Stimulated activated CD4-positive, alpha-beta T cell treated with anti-CD3 and anti-CD28 coated beads, Interleukin-15, amount 100 ng/mL, for 48 hours (primary cell): Measurements from ENCODE around the gene FGB.

Experiments used
- DNase-seq, 2 donors: peaks; one replicate each; pipeline ENCODE4 v3.0.0-alpha.2; 2020; ENCODE audit warnings: low read depth in 2 of 2

FGB gene

GRCh38 chr4:154562697-154563254, at the start of gene FGB:
TSS of gene FGB (plus strand) at chr4:154563011. CDS start at chr4:154563019, 8 bp downstream.
- no peak for DNase-seq

DNA sequence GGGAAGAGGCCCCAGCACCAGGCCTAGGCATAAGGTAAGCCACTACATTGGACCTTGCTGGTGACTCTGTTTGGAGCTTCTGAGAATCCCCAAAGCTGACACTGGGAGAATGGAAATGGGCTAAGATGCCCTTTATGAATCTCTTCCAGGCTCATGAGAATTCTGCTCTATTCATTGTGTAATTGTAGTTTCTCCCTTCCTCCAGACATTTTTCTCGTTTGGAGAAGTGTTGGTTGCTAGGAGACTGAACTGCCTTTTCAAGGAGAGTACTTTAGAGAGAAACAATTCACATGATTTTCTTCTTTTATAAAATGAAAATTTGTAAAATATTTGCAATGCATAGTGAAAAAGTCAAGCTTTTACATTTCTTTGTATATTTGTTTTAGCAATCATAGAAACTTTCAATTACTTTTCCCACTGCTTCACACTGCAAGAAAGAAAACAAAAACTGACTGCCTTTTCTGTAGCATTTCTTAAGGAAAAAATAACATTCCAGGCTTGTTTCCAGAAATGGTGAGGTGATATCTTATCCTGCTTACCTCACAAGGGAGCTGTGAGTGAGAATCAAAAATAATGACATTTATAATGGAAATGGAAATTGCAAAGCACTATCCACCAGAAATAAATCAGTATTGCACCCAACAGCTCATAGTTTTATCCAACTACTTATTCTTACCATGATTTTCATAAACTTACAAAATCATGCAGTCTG, 46.3 kb upstream of the FGB start:
- no peak for DNase-seq

DNA sequence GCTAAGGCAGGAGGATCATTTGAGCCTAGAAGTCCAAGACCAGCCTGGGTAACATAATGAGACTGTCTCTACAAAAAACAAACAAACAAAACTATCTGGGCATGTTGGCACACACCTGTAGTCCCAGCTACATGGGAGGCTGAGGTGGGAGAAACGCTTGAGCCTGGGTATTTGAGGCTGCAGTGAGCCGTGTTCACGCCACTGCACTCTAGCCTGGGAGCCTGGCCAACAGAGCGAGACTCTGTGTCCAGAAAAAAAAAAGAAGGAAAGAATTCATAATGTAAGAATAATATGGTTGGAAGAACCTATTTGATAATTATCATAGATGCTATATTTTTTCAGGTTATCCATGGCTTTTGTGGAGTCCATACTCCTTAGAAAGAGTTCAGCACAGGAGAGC, 45.2 kb upstream of the FGB start:
- DNase-seq: no peak

GRCh38 chr4:154519214-154519613, 43.6 kb upstream of the FGB start:
- no peak for DNase-seq

- DNase-seq: no peak
Observed at GRCh38 chr4:154521607-154522006, 41.2 kb upstream of the FGB start.

GRCh38 chr4:154526151-154526550, 36.7 kb upstream of the FGB start:
- DNase-seq: no peak

- no peak for DNase-seq
Observed at GRCh38 chr4:154527308-154527707, 35.5 kb upstream of the FGB start.

- no peak for DNase-seq
Observed at GRCh38 chr4:154528869-154529268, 33.9 kb upstream of the FGB start.

DNA sequence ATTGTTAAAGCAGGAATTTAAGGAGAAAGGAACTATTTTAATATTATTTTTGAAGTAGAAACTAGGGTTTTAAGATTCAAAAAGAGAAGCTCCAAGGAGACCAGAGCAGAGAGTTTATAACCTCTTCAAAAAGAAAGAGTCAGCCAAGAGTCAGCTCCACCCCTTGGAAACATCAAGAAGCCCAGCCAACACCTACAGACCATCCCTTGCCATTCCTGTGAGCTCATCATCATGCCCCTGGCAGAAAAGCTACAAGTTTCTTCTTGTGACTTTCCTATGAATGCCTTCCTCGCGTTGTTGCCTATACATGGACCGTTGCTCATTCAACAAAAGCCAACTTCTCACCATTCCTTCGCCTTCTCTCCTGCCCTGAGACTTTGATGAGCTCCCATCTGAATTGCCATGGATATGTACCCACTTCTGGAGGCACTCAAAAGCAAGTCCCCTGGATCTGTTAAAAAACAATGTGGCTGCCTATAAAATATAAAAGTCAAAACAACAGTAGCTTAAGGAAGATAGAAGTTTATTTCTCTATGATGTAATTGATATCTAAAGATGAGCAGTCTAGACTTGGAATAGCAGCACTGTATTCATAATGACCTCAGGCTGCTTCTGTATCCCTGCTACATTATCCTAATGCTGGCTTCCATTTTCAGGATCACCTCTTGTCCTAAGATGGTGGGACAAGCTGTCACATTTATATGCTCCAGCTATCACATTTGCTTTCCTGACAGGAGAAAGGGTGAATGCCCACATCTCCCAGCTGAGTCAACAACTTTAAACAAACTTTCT, 32.9 kb upstream of the FGB start:
- DNase-seq: no peak

- no peak for DNase-seq
Observed at GRCh38 chr4:154534296-154534695, 28.5 kb upstream of the FGB start.

DNA sequence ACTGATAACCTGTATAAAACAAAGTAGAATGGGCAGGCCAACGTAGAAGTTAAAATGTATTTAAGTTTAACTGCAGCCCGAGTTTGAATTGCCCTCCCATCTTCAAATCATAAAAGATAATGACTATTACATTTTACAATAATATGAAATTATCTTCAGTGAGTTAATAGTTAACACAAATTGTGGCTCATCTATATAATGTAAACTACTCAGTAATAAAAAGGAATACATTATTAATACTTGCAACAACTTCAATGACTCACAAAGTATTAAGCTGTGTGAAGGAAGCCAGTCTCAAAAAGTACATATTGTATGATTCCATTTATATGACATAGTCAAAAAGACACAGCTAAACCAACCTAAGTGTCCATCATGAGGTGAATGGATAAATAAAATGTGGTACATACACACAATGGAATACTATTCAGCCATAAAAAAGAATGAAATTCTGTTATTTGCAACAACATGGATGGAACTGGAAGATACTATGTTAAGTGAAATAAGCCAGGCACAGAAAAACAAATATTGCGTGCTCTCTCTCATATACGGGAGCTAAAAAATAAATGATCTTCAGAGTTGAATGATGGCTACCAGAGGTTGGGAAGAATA, 20.4 kb upstream of the FGB start:
- no peak for DNase-seq

DNA sequence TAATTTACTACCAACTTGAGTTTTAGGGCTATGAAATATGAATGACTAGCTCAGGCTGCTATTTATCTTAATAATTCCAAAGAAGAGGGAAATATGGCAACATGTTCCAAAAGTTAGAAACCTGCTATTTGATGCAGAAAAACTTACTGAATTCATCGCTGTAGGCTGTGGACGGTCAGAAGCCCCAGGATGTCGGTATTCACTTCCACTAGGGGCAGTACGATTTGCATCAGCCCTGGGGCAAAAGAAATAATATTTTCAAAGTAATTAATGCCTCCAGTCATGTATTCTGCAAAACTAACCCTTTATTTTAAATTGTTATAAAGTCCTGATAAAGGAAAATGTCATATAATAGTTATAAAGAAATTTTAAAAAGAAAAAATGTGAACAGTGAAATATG, 17.1 kb upstream of the FGB start:
- DNase-seq: no peak

- DNase-seq: peak; percentile 91 to 94
Observed at GRCh38 chr4:154549894-154550790, 12.7 kb upstream of the FGB start, which contains the start of gene PLRG1. TSS of gene PLRG1 (minus strand) at chr4:154550400. CDS start at chr4:154550308, 92 bp downstream.

DNA sequence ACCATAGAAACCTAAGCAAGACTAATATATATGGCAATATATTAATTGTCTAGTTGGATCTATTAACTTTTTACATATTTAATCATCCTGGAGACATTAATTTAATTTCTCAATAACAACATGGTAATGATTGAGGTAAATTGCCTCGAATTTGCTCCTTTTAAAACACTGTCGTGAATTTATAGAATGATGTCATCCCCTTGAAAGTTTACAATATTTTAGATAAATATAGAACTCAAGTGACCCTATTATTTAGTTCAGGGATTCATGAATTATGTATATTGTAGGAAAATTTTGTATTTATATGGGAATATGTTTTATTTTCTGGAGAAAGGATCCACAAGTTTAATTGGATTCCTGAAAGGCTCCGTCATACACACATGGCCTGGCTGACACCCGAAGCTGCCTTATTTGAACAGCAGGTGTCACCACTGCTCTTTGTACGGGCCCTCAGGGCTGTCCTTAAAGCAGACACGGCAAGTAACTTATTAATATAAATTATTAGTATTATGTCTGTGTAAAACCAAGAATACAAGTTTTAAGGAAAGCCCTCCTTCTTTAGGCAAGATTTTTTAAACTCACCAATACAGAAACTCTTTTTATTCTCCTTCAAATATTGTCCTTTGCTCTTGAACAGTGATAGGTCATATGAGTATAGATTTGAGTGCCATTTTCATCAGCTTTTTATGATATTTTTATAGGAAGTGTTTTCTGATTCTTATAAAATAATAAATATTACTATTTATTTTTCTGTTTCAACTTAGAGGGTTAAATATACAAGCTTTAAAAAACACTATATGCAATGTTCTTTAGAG, 10.7 kb upstream of the FGB start:
- DNase-seq: peak; percentile 41 to 63

- DNase-seq: no peak
Observed at GRCh38 chr4:154559141-154559493, 3.7 kb upstream of the FGB start.

- DNase-seq: no peak
Observed at GRCh38 chr4:154559494-154560418, 3.1 kb upstream of the FGB start.

- DNase-seq: no peak
Observed at GRCh38 chr4:154560419-154560801, 2.4 kb upstream of the FGB start.

DNA sequence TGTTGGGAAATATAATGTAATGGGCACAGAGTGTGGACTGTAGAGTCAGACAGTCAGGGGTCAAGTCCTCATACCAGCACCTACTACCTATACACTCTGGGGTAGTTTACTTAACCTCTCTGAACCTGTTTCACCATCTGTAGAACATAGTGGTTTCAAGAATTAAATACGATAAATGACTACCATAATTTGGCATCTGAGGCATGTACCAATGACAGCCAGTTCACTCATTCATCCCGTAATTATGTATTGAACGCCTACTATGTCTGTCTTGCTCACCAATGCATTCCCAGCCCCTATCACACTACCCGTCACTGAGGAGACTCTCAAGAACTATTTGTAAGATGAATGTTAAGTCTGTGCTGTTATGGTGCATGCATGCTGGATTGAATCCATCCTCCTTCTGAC, 2.0 kb upstream of the FGB start:
- no peak for DNase-seq

DNA sequence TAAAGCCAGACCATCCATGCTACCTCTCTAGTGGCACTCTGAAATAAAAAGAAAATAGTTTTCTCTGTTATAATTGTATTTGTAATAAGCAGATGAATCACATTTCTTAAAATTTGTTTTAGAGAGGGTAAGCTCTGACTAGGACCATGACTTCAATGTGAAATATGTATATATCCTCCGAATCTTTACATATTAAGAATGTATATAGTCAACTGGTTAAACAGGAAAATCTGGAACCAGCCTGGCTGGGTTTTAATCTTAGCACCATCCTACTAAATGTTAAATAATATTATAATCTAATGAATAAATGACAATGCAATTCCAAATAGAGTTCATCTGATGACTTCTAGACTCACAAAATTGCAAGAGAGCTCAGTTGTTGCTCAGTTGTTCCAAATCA, 1.5 kb downstream of the FGB start:
- DNase-seq: no peak

DNA sequence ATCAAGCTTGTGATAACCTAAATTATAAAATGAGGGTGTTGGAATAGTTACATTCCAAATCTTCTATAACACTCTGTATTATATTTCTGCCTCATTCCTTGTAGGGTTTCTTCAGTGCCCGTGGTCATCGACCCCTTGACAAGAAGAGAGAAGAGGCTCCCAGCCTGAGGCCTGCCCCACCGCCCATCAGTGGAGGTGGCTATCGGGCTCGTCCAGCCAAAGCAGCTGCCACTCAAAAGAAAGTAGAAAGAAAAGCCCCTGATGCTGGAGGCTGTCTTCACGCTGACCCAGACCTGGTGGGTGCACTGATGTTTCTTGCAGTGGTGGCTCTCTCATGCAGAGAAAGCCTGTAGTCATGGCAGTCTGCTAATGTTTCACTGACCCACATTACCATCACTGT, 2.9 kb downstream of the FGB start:
- no peak for DNase-seq
